ENCODE measurements around the gene PXYLP1.
"Not testable (repeated sequence)": the region's sequence is repeated elsewhere in the genome, so short reads cannot be mapped to it uniquely, and the experiment has no call there.

Gene PXYLP1

DNA sequence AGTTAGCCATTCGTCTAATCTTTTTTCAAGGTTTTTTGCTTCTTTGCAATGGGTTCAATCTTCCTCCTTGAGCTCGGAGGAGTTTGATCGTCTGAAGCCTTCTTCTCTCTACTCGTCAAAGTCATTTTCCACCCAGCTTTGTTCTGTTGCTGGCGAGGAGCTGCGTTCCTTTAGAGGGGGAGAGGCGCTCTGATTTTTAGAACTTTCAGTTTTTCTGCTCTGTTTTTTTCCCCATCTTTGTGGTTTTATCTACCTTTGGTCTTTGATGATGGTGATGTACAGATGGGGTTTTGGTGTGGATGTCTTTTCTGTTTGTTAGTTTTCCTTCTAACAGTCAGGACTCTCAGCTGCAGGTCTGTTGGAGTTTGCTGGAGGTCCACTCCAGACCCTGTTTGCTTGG lies 68.8 kb downstream of the PXYLP1 start:
- DNase-seq = not testable (repeated sequence)

DNA sequence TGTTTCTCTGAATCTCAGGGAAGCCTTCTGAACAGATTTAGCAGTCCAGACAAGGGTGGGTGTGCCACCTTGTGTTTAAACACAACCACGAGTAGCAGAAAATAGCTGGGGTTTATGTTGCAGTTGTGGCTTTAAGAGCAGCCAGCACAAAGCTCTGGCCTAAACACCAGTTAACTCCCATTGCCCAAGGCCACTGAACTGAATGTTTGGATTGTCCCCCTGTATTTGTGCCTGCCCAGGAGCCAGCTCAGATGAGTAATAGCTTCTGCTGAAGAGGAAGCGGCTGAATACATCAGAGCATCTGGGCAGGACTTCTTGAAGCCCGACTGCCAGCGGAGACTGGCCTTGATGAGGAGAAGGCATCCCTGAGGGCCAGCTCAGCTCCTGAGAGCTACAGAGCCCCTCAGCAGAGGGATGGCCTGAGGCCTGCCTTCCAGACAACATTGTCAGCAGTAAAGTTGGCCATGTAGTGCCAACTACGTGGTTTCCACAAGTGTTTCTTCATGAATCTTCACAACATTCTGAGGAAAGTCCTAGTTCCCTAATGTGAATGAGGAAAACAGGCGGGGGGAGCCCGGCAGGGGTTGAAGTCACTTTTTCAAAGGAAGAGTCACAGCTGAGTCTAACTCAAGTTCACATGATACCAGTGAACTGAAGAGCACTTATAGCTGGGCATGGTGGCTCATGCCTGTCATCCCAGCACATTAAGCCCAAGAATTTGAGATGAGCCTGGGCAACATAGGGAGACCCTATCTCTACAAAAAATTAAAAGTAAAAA lies 70.9 kb downstream of the PXYLP1 start:
- DNase-seq = peak; percentile 86 to 94 (median 91)

DNA sequence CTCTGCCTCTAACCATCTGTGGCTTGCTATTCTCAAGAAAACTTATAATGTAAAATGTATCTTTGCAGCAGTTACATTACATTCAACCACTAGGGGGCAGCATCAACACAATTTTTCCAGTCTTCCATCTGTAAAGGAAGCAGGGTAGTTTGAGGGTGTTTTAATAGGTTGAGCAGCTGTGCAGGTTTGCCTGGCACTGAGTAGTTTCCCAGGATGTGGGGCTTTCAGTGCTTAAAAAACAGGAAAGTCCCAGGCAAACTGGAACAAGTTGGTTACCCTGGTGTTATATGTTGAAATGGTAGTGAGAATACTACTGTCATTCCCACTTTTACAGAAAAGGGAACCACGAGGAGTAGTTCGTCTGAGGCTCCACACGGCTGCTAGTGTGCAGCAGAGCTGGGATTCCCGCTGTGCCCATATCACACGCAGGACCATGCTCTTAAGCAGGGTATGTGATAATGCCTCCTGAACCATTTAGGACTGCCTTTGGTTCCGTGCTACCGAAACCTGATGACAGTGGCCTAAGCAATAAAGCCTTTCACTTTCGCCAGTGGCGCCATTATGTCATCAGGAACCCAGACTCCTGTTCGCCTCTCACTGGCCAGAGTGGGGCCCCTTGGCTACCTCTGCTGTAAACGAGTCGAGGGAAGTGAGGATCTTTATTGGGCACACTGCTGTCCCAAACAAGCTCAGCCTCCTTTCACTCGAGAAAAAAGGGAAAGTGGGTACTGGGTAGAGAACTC lies 72.0 kb downstream of the PXYLP1 start:
- DNase-seq = peak; percentile 76 to 88 (median 85)

DNA sequence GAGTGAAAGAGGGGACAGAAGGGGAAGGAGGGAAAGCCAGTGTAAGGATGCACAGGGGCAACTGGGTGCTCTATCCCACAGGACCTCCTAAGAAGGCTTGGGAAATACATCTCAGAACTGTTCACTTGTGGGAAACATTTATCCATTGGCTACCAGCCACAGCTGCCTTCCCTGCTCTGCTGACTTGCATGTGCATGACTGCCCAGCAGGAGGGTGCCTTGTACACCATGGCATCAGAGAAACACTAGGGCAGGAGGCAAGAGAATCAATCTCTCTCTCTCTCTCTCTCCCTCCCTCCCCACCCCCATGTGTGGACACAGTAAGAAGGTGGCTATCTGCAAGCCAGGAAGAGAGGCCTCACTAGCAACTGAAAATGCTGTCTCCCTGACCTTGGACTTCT lies 73.8 kb downstream of the PXYLP1 start:
- DNase-seq = peak in 1 of 4 experiments; percentile 11

DNA sequence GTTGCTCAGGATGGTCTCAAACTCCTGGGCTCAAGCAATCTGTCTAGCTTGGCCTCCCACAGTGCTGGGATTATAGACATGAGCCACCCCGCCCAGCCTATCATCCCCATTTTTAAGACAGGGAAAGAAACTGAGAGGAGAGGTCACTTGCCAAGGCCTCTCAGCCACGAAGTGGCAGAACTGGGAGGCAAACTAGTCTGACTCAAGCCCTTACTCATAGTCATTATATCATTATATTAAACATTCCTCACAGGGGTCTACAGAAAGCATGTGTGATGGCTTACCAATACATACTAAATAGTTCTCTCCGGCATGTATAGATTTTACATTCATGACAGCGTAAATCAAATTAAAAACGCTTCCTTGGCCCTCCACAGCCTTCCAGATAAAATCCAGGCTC lies 74.7 kb downstream of the PXYLP1 start:
- no peak for DNase-seq

DNA sequence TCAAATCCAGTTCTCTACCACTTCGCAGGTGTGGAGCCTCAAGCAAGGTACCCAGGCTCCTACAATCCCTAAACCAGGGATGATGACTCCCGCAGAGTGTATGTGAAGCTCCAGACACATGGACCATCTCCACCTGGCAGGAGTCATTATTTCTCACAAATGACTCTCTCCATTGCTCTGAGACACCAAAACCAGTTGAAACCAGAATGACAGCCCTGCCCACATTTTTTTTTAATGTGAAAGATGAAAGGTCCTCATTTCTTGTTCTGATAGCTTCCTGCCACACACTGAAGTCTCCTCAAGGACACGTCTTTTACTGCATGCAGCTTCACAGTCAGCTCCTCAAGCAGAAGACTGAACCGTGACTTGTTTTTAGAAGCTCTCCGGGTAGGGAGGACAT lies 75.3 kb downstream of the PXYLP1 start:
- DNase-seq = no peak

DNA sequence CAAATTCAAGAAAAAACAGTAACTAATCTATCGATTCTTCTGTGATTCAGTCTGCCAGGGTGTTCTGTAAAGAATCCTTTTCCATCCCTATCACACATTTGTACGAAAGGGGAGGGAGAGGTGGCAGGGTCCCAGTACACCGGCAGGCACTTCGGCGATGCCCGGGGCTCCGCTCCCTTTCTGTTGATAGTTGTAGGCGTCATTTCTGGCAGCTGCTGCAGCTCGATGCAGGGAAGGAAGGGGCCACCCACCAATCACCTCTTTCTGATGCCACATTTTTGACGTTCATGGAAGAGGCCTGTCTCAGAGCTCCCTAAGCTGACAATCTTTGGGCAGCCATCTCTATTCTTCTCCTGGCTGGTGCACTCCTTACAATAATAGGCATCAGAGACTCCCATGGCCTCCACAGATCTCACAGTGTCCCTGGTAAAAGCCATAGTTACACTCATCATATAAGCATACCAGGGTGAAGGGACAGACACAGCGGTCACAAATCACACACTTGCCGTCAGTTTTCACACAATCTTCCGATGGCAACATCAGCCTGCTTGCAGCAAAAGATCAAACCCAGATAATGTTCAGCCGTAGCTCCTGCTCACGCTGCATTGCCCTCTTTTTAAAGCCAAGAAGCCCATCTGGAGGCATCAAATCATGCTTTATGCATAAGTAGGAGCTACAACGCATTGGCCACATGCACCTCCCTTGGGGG lies 75.9 kb downstream of the PXYLP1 start:
- DNase-seq = no peak

DNA sequence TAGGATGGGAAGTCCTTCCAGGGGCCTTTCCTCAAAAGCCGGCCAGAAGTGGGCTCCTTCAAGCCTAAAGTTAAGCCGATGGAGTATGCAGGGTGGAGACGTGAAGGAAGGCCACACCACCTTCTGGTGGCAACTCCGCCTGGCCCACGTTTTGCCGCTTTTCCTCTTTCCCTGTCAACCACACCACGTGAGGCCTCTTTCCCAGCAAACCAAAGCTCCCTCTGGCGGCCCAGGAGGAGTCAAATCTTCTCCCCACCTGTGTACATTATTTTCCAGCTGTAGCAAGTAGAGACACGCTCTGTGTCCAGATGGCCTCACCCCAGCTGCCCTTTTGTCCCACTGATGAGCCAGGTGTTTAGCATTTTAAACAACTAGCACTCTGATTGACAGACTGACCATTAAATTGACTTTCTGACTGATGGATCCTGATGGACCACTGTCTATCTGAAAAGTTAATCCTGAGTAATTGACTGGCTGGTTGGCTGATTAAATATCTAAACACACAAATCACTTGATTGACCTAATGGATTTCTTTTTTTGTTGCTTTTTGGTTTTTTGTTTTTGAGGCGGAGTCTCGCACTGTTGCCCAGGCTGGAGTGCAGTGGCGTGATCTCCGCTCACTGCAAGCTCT lies 77.1 kb downstream of the PXYLP1 start:
- peak; percentile 35 to 73 (median 58) for DNase-seq

DNA sequence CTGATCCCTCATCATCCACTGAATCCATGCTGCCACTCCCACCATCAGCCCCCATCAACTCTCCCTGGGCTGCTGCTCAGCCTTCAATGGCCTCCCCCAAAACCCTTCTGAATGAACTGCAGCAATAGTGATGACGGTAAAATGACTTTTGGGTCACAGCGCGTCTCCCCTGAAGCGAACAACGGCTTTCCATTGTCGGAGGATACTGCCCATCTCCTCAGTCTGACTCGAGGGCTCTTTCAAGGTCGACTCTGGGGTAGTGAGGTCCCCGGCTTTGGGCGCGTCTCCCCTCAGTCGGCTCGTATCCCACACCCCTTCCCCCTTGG lies 79.5 kb downstream of the PXYLP1 start:
- DNase-seq = no peak

DNA sequence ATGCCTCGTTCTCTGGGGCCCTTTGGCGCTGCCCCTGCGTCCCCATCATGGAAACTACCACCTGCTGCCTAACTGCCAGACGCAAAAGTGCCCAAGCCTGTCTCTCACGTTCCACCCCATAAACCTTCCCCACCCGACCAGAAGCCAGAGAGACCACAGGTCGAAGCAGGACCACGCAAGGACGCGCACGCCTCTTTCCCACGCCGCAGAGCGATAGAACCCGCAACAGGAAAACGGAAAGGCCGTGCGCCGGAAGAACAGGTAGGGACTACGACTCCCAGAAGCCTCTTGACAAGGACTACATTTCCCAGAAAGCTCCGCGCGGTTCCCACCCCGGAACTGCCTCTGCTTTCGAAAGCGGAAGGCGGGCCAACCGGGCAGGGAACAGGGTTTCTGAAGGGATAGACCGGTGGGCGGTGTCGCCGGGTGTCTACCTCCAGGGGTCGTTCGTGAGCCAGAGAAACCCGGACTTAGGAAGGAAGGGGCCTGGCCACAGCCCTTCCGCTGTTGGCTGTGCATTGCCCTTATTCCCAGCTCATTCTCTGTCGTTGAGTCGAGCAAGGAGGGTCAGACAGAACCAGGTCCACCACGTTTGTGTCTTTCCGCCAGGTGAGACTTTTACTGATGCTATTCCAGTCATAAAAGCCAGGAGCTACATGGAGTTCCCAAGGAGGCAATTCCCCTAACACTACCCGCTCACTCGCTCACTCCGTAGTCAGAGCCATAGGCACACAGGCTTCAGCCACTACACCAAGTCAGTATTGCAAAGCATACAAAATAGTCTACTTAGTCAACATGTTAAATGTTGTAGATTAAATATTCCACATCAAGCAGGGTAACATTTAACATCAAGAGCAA lies 80.1 kb downstream of the PXYLP1 start:
- DNase-seq = peak; percentile 98 to 99 (median 98)

DNA sequence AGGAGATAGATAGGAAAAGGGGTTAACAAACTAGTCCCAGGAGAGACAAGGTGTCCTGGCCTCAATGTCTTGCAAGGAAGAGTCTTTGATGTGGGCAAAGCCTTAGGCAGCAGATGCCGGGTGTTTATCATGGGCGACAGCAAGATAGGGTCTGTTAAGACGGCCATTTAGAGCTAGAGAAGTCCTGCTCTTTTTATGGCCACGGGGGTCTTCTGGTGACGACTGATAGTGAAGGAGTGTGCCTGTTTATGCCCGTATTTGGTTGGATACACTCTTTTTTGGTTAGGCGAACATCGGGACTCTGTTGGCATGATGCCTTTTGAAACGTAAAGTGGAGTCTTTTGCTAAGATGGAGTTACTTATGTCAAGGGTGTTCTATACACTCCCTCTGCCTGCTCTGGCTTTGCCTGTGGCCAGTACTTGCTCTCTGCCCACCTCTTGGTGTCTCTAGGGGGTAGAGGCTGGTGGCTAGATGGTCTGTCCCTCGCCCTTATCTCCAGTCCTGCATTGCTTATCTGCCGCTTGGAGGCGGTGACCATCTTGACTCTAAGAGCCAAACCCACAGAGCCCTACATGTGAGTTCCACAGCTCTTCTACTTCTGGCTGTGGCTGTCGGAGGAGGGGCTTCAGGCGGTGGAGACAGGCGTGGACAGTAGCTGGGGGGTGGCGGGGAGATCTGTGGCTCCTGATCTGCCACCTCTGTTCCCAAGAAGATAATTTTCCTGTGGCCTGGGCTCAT lies 80.9 kb downstream of the PXYLP1 start:
- DNase-seq = no peak

DNA sequence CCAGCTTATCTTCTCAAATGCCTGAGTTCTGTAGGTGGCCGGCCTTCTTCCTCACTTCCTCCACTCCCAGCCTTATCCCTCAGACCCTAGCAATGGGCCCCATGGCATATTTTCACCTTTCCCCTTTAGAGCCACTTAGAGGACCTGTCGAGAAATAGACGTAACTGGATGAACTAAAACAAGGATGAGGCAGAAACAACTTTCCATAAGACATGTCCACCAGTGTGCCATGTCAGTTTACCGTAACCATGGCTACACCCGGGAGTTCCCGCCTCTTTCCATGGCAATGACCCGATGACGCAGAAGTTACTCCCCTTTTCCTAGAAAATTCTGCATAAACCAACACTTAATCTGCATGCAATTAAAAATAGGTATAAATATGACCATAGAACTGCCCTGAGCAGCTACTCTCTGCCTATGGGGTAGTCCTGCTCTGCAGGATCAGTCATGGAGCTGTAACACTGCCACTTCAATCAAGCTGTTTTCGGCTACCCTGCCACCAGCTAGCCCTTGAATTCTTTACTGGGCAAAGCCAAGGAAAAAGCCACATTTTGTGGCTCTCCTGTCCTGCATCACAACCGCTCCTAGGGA lies 81.6 kb downstream of the PXYLP1 start:
- no peak for DNase-seq

DNA sequence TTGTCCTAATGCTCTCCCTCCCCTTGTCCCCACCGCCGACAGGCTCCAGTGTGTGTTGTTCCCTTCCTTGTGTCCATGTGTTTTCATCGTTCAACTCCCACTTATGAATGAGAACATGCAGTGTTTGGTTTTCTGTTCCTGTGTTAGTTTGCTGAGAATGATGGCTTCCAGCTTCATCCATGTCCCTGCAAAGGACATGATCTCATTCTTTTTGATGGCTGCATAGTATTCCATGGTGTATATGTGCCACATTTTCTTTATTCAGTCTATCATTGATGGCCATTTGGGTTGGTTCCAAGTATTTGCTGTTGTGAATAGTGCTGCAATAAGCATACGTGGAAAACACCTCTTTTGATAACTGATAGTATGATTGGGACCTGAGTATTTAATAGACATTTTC lies 82.8 kb downstream of the PXYLP1 start:
- DNase-seq = not testable (repeated sequence)

DNA sequence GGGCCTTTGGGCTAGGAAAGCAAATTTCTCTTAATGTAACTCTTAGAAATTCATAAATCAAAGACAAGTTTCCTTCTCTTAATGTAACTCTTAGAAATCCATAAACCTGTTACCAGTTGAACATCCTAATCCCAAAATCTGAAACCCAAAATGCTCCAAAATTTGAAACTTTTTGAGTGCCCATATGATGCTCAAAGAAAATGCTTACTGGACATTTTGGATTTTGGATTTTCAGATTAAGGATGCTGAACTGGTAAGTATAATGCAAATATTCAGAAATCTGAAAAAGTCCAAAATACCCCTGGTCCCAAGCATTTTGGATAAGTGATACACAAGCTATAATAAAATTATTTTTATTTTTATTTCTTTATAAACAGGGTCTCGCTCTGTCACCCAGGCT lies 85.2 kb downstream of the PXYLP1 start:
- no peak for DNase-seq

DNA sequence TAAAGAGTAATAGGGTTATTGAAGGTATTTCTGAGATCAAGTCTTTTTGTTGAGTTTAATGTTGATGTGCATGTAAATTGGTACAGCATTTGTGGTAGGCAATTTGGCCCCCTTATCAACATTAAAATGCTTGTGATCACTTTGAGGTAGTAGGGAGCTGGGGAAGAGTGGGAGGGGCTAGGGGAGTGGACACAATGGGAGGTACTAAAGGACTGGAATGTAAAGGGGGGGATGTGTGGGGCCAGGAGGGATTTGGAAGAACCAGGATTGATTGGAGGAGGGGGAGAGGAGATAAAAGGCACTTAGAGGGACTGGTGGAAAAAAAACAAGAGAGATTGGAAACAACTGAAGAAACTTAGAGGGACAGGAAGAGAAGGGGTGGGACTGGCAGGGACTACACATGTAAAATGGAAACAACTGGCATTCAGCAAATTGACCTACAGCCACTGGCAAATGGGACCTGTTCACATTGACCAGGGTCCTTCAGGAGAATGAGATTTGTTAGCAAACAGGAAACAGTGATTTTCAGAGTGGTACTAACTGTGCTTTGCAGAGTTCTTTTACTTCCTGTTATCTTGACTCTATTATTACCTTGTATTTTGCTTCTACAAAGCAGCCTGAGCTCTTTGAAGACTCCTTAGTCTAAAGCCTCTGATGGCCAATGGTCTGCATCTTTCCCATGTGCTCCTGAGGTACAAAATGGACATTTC lies 88.9 kb downstream of the PXYLP1 start:
- DNase-seq = no peak

DNA sequence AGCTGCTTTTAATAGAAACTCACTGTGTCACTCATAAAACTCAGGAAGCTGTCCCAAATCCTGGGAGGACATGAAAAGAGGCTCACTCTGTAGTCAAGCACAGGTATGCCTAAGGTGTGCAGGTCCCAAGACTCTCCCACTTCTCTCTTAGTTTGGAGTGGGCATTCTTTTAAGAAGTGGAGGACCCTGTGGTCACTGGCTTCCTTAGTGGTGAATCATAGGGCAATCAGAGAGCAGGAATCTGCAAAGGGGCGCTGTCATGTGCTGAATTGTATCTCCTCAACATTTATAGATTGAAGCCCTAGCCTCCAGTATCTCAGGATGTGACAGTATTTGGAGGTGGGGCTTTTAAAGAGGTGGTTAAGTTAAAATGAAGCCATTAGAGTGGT lies 89.5 kb downstream of the PXYLP1 start:
- DNase-seq = no peak

DNA sequence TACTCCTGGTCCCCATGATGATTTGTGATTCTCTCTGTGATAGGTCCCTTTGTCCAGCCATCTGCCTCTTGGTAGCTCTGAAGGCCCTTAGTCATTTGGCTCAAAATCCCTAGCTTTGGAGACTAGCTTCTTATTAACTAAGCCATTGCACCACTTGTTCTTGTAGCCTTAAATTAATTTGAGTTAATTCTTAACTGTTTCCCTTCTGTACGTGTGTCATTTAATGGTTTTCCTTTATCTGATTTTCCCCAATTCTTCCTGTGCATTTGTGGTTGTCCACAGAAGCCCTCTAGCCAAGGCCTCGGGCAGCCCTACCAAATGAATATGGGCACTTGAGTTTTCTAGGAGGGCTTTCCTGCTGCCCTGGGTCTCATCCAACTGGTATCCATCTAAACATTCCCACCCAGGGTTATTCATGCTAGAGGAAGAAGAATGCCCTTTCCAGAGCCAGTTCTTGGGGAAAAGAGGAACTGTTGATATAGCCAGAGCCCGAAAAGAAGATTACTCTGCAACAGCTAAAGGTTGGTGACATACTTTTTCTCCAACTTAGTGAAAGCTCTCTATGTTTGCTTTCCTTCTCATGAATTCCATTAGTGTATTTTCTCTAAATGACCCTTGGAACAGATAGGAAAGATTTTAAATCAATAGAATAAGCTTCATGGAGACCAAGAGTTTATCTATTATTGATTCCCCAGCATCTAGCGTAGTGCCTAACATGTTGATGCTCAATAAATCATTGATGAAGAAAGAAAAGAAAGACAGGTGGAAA lies 92.5 kb downstream of the PXYLP1 start:
- DNase-seq = peak in 1 of 4 experiments; percentile 26

DNA sequence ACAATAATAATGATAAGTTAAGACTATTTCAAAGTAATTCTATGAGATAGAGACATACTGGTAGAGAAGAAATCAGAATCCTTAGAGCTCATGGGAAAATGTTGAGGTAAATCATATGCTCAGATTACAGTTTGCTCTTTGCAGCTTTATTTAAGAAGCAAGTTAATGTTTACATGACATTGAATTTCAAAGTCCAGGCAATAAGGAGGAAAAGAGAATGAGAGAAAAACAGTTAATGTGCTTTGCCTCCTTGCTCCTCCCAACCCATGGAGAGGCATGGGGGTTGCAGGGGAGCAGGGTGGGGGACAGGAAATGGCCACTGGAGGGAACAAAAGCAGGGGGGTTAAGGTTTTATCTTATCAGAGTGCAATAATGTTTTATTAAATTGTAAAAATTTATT lies 94.5 kb downstream of the PXYLP1 start:
- DNase-seq = no peak

DNA sequence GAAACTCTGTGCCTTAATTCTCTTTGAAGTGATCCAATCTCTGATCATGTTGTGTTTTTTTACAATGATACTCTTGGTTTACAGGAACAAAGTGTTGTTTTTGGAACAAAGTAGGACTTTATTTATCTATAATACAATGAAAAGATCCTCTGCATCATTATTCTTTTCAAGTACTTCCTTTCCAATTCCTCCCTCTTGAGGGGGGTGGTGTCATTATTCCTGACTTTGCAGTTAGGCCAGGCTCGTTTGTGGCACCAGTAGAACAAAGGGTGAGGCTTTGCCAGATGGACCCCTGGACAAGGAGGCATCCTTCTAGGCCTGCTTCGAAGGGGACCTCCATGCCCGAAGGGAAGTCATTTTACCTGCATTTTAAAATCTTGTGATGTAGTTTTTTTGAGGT lies 95.0 kb downstream of the PXYLP1 start:
- no peak for DNase-seq
